K562 (cell line): ENCODE results near the gene ZNF236. TPM values are rescaled to one million over a fixed set of nuclear protein-coding genes. Genes with fewer than 3 reads are reported as not detected.

Experiments used
- ATAC-seq: fragments of 200-7000 bp; cut with Tn5 transposase; 3 replicates; pipeline ENCODE4 v1.9.1; 2020; ENCODE audit warnings: moderate library complexity
- BruUV-seq: library from RNA; stranded (reverse); fragments of 400-500 nt; replicated peaks from 2 replicates; lab custom pipeline; 2021; lab: Mats Ljungman, UMichigan
- CTCF ChIA-PET: fragments of 300-600 bp; formaldehyde crosslinking; extraction: SDS; loops from one replicate; lab custom pipeline; 2021; ENCODE audit warnings: low intra/inter-chr PET ratio; lab: Yijun Ruan, JAX
- POLR2A ChIA-PET: fragments of 300-600, 350-650 bp; sonication (Branson Sonifier 250); formaldehyde crosslinking; extraction: SDS; loops from one replicate; lab custom pipeline; 2021; ENCODE audit warnings: antibody characterized with exemption, inconsistent platforms; lab: Yijun Ruan, JAX
- DNase-seq, 4 experiments: peaks; one replicate each; pipeline versions ENCODE4 v3.0.0 to v3.0.0-alpha.2; 2011 to 2018; ENCODE audit warnings: low spot score in 3 of 4, mixed read lengths in 3 of 4; ENCODE audit errors: extremely low read depth in 1 of 4
- FAIRE-seq: peaks from 2 replicates; lab custom pipeline; 2011; peaks lifted over from hg19 to GRCh38; lab: Jason Lieb, UNC
- H2AFZ ChIP-seq: 2 replicates; pipeline ENCODE4 v1.6.0; 2011; ENCODE audit warnings: low read depth, low read length, control low read depth, inconsistent platforms
- H3K27ac ChIP-seq: fragments of 200-600 bp; 3 replicates; pipeline ENCODE4 v1.8.0; 2011; ENCODE audit warnings: low read depth, mild to moderate bottlenecking, control low read depth, inconsistent platforms, low read length, moderate library complexity, mixed read lengths; ENCODE audit errors: extremely low read depth
- H3K27me3 ChIP-seq, 2 experiments: fragments of 300-600 bp in 1 of 2; 2 replicates in 1 of 2; 3 replicates in 1 of 2; pipeline versions ENCODE4 v1.6.0 to v1.8.0; 2011; ENCODE audit warnings: inconsistent platforms in 2 of 2, low read length in 2 of 2, mild to moderate bottlenecking in 1 of 2, mixed read lengths in 1 of 2, moderate library complexity in 1 of 2; ENCODE audit not compliant: control insufficient read depth in 2 of 2, insufficient read depth in 2 of 2
- H3K36me3 ChIP-seq: fragments of 300-600 bp; 3 replicates; pipeline ENCODE4 v1.8.0; 2011; ENCODE audit warnings: mild to moderate bottlenecking, low read length, inconsistent platforms; ENCODE audit not compliant: control insufficient read depth, insufficient read depth
- H3K4me1 ChIP-seq, 2 experiments: fragments of 200-600 bp in 1 of 2; replicated peaks in 1 of 2; 2 replicates in 1 of 2; 3 replicates in 1 of 2; pipeline versions ENCODE4 v1.5.1 to v1.8.0; 2011; ENCODE audit warnings: inconsistent platforms in 2 of 2, low read length in 2 of 2, mild to moderate bottlenecking in 1 of 2, mixed read lengths in 1 of 2, moderate library complexity in 1 of 2; ENCODE audit not compliant: control insufficient read depth in 2 of 2, insufficient read depth in 2 of 2
- H3K4me2 ChIP-seq: 2 replicates; pipeline ENCODE4 v1.6.1; 2011; ENCODE audit warnings: low read length, control low read depth, inconsistent platforms, mixed read lengths; ENCODE audit not compliant: insufficient read depth
- H3K4me3 ChIP-seq: fragments of 200-600 bp; sonication (generic), shearing (Covaris generic); 2 replicates; pipeline ENCODE4 v1.5.1; 2016; ENCODE audit warnings: control low read depth, inconsistent platforms
- H3K79me2 ChIP-seq: fragments of 200-600 bp; 3 replicates; pipeline ENCODE4 v1.8.0; 2011; ENCODE audit warnings: low read length, inconsistent platforms; ENCODE audit not compliant: control insufficient read depth, insufficient read depth
- H3K9ac ChIP-seq, 2 experiments: 2 replicates each; pipeline versions ENCODE4 v1.6.0 to v1.6.1; 2011; ENCODE audit warnings: low read depth in 2 of 2, low read length in 2 of 2, control low read depth in 1 of 2, inconsistent platforms in 1 of 2, mild to moderate bottlenecking in 1 of 2, mixed read lengths in 1 of 2; ENCODE audit not compliant: insufficient read depth in 1 of 2
- H3K9me1 ChIP-seq: one replicate; pipeline ENCODE4 v1.6.0; 2011; ENCODE audit warnings: inconsistent platforms, mild to moderate bottlenecking, low read length, moderate library complexity; ENCODE audit not compliant: control insufficient read depth, insufficient read depth
- H3K9me3 ChIP-seq: replicated peaks from 2 replicates; pipeline ENCODE4 v1.5.1; 2011; ENCODE audit warnings: low read depth, low read length, inconsistent platforms; ENCODE audit not compliant: control insufficient read depth, insufficient read depth
- H4K20me1 ChIP-seq: replicated peaks from 2 replicates; pipeline ENCODE4 v1.6.1; 2011; ENCODE audit warnings: low read length, inconsistent platforms, mixed read lengths; ENCODE audit not compliant: control insufficient read depth, insufficient read depth
- MYC ChIP-seq, 2 experiments: fragments of 250-450 bp in 1 of 2; sonication (Bioruptor Pico) in 1 of 2; IDR thresholded peaks; 2 replicates each; pipeline versions ENCODE4 v1.5.1 to v1.6.1; 2012 to 2021; ENCODE audit warnings: low read depth in 2 of 2, borderline replicate concordance in 1 of 2, improper control_type of control experiment in 1 of 2, low read length in 1 of 2, mild to moderate bottlenecking in 1 of 2, moderate library complexity in 1 of 2
- TBP ChIP-seq: optimal IDR thresholded peaks from 2 replicates; pipeline ENCODE3; 2011; ENCODE audit warnings: low read depth, low read length, improper control_type of control experiment
- ZC3H4 ChIP-seq: sonication (generic); formaldehyde crosslinking; IDR thresholded peaks from 2 replicates; pipeline ENCODE4 v1.9.0; 2021; ENCODE audit warnings: missing genetic modification reagents, borderline replicate concordance
- ZNF197 ChIP-seq: fragments of 200-800 bp; sonication (Bioruptor generic); IDR thresholded peaks from 2 replicates; pipeline ENCODE4 v1.6.1; 2016; ENCODE audit warnings: low read depth, missing genetic modification characterization, missing compliant biosample characterization
- WGBS: fragments of 100-300 bp; shearing (Covaris generic); methylation state at CpG from one replicate; pipeline ENCODE4 v1.1.6; 2016; ENCODE audit warnings: low coverage, mixed read lengths; ENCODE audit not compliant: insufficient coverage; ENCODE audit errors: missing lambda C conversion rate; 5-methylcytosine and 5-hydroxymethylcytosine counted together
- in situ Hi-C: fragments of 300-500 bp; cut with MboI; formaldehyde crosslinking; loops from 4 replicates; pipeline ENCODE4 v1.15.0; 2018; ENCODE audit warnings: inconsistent platforms, mixed read lengths
- intact Hi-C: fragments of 100-400 bp; cut with micrococcal nuclease; formaldehyde crosslinking; loops from 2 replicates; pipeline ENCODE4 v1.14.2; 2022
- polyA plus RNA-seq, 8 experiments: library from polyadenylated mRNA; depleted of rRNA in 4 of 8; stranded (reverse) in 5 of 8; unstranded in 3 of 8; fragments of >200 nt; fragmentation: Nextera tagmentation in 2 of 8; fragmentation: Illumina TruSeq in 1 of 8; extraction: Ambion mirVana in 2 of 8; extraction: Trizol in 1 of 8; gene quantifications; 2 replicates each; pipeline versions ENCODE4 v1.2.1 to v1.2.3, GENCODE V29; 2011 to 2014; ENCODE audit warnings: inconsistent platforms in 1 of 8, missing spikeins in 1 of 8
- total RNA-seq, 7 experiments: library from RNA; depleted of rRNA in 6 of 7; stranded (reverse); fragments of >200 nt in 6 of 7; fragmentation: Illumina TruSeq in 2 of 7; extraction: Trizol in 2 of 7; gene quantifications; 2 replicates each; pipeline versions ENCODE4 v1.2.1 to v1.2.3, GENCODE V29; 2011 to 2021; ENCODE audit warnings: low replicate concordance in 1 of 7

Gene ZNF236
- total and polyA plus RNA-seq, 9 of the 15 experiments (the other 6 are each of a cell fraction or from before 2014, with no cell fraction given) = 0.35 to 8.7 (median 3.4) TPM

DNA sequence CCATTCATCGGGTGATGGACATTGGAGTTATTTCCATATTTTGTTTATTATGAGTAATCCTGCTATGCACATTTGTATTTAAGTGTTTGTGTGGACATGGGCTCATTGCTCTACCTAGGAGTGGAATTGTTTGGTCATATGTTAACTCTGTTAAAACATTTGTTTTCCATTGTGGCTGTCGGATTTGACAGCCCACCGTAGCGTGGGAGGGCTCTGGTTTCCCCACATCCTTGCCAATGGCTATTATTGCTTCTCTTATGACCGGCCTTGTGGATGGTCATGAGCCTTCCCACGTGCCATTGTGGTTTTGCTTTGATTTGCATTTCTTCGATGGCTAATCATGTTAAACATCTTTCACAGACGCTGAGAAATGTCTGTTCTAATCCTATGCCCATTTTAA, 92.0 kb downstream of the ZNF236 start:
- CTCF ChIA-PET = no interaction called here
- intact Hi-C loops (no loop called here), in situ Hi-C loops (no loop called here)
- Histone ChIP-seq H4K20me1 (no peaks in the 10 kb centered on the region), H3K79me2 (no peaks in the 10 kb centered on the region), H3K4me3 (no peak overlapping the region), H3K27me3 (no peaks in the 10 kb centered on the region), H3K4me2 (no peak overlapping the region), H3K9ac (no peak overlapping the region), H3K9me1 (no peaks in the 10 kb centered on the region), H2AFZ (no peak overlapping the region), H3K9me3 (no peaks in the 10 kb centered on the region), H3K4me1 (peaks cover 0 to 1% of the 10 kb centered on the region in 2 experiments; a peak in 1 of 5 replicates), H3K36me3 (peaks cover 49% of the 10 kb centered on the region; the same call in 2 of the 3 replicates), H3K27ac (no peak overlapping the region)
- WGBS = 85% methylated on average over 7 of the region's 8 CpGs
- TF ChIP-seq ZNF197 = no peak
- TF ChIP-seq TBP = no peak
- no peak for TF ChIP-seq ZC3H4 (CRISPR knock-in tag)
- BruUV-seq = no TSS peak
- POLR2A ChIA-PET = no interaction called here
- DNase-seq (no peak), ATAC-seq (no peak), FAIRE-seq (no peak)

DNA sequence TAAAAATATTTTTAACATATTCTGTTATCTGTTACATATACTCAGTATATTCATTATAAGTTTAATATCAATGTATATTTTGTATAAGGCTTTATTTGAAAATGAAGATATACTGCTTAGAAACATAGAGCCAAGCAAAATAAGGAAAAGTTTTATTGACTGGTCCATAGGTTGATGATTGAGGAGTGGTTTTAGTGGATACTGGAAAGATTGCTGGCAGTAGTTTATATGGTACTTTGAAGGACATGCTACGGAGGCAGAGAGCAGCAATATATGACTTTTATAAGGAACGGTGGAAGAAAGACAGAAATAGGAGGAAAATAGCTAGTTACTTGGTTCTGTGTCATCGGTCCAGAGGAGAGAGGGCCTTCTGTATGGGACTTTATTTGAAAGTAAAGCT, 92.4 kb downstream of the ZNF236 start:
- BruUV-seq = no TSS peak
- WGBS = 70% methylated on average over 3 of the region's 3 CpGs
- Histone ChIP-seq H3K27ac (no peak overlapping the region), H2AFZ (no peak overlapping the region), H3K36me3 (peaks cover 51% of the 10 kb centered on the region; the same call in 2 of the 3 replicates), H4K20me1 (no peaks in the 10 kb centered on the region), H3K9me3 (no peaks in the 10 kb centered on the region), H3K79me2 (no peaks in the 10 kb centered on the region), H3K9ac (no peak overlapping the region), H3K4me3 (no peak overlapping the region), H3K9me1 (no peaks in the 10 kb centered on the region), H3K4me1 (no peaks in the 10 kb centered on the region), H3K27me3 (no peaks in the 10 kb centered on the region), H3K4me2 (no peak overlapping the region)
- DNase-seq = no peak
- FAIRE-seq = no peak
- intact Hi-C loops = no loop called here
- in situ Hi-C loops = no loop called here
- TF ChIP-seq MYC (IDR thresholded peaks at IDR 0.05; ENCODE audit: low read depth, low read length) (no peak), MYC (CRISPR knock-in tag; IDR thresholded peaks at IDR 0.05; ENCODE audit: borderline replicate concordance, low read depth) (no peak)
- CTCF ChIA-PET = no interaction called here
- POLR2A ChIA-PET = no interaction called here
- no peak for ATAC-seq
